Measurements from ENCODE around the gene MID1.

The MID1 gene

GRCh38 chrX:10620121-10620699 lies at the start of gene MID1:
TSS of gene MID1 (minus strand) at chrX:10620585. CDS start at chrX:10567547, 53,038 bp downstream.
- Histone ChIP-seq H3K27ac (ENCODE audit: low read length) (peak within 1 kb of the TSS; percentile 58), H3K27me3 (ENCODE audit: control insufficient read depth in 1 of 2, insufficient read depth in 2 of 2, low read length in 2 of 2) (peaks cover 0 to 2% of the 10 kb centered on the region in 2 donors), H3K9me3 (ENCODE audit: control insufficient read depth in 2 of 2, low read length in 2 of 2) (no peaks in the 10 kb centered on the region), H3K4me3 (ENCODE audit: low read length in 2 of 2) (peak within 1 kb of the TSS; percentile 77 to 86), H3K4me1 (ENCODE audit: control insufficient read depth, insufficient read depth, low read length) (peaks cover 9% of the 10 kb centered on the region), H3K36me3 (ENCODE audit: control insufficient read depth in 2 of 2, insufficient read depth in 2 of 2, low read length in 2 of 2) (no peaks in the 10 kb centered on the region), H3K9ac (ENCODE audit: low read length in 2 of 2) (peak within 1 kb of the TSS; percentile 68 to 77)

DNA sequence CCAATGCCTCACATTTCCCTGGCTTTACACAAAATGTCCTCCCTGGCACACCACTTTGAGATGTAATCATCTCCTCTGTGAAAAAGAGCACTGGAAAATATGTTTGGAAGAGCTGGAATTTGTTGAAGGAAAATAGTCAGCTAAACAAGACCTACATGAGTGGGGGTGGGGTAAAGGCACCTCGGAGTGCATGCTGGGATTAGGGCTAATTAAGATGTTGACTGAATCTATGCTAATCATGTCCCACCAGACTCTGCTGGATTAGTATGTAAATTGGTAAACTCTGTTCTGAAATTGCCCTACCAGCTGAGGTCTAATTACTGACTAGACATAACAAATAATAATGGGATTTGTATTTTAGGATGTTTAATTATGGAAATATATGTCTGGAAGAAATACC lies 46.8 kb upstream of the MID1 start:
- Histone ChIP-seq H3K27ac (ENCODE audit: low read length) (no peak overlapping the region), H3K9ac (ENCODE audit: low read length in 2 of 2) (no peak overlapping the region), H3K36me3 (ENCODE audit: control insufficient read depth in 2 of 2, insufficient read depth in 2 of 2, low read length in 2 of 2) (no peaks in the 10 kb centered on the region), H3K4me1 (ENCODE audit: control insufficient read depth, insufficient read depth, low read length) (no peaks in the 10 kb centered on the region), H3K27me3 (ENCODE audit: control insufficient read depth in 1 of 2, insufficient read depth in 2 of 2, low read length in 2 of 2) (no peaks in the 10 kb centered on the region), H3K4me3 (ENCODE audit: low read length in 2 of 2) (no peak overlapping the region), H3K9me3 (ENCODE audit: control insufficient read depth in 2 of 2, low read length in 2 of 2) (no peaks in the 10 kb centered on the region)

- Histone ChIP-seq H3K9ac (ENCODE audit: low read length in 2 of 2) (no peak overlapping the region), H3K9me3 (ENCODE audit: control insufficient read depth in 2 of 2, low read length in 2 of 2) (no peaks in the 10 kb centered on the region), H3K4me1 (ENCODE audit: control insufficient read depth, insufficient read depth, low read length) (no peaks in the 10 kb centered on the region), H3K27ac (ENCODE audit: low read length) (no peak overlapping the region), H3K4me3 (ENCODE audit: low read length in 2 of 2) (no peak overlapping the region), H3K36me3 (ENCODE audit: control insufficient read depth in 2 of 2, insufficient read depth in 2 of 2, low read length in 2 of 2) (no peaks in the 10 kb centered on the region), H3K27me3 (ENCODE audit: control insufficient read depth in 1 of 2, insufficient read depth in 2 of 2, low read length in 2 of 2) (no peaks in the 10 kb centered on the region)
Observed at GRCh38 chrX:10666102-10666501, 45.7 kb upstream of the MID1 start.

DNA sequence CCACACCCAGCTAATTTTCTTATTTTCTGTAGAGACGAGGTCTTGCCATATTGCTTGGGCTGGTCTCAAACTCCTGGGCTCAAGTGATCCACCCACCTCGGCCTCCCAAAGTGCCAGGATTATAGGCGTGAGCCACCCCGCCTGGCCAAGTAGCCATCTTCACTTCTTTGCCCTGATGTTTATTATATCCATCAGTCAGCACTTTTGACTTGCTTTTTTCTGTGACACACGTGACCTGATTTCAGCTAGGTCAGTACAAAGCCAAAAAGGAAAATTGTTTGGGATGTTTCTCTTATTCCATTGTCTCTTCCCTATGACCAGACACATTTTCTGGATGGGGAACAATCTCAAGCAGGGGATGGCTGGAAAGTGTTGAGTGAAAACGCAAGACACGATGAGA lies 45.3 kb upstream of the MID1 start:
- H3K27me3 ChIP-seq (ENCODE audit: control insufficient read depth in 1 of 2, insufficient read depth in 2 of 2, low read length in 2 of 2): no peaks in the 10 kb centered on the region
- no peak overlapping the region for H3K9ac ChIP-seq (ENCODE audit: low read length in 2 of 2)
- H3K27ac ChIP-seq (ENCODE audit: low read length): no peak overlapping the region
- no peaks in the 10 kb centered on the region for H3K9me3 ChIP-seq (ENCODE audit: control insufficient read depth in 2 of 2, low read length in 2 of 2)
- H3K4me1 ChIP-seq (ENCODE audit: control insufficient read depth, insufficient read depth, low read length): no peaks in the 10 kb centered on the region
- H3K36me3 ChIP-seq (ENCODE audit: control insufficient read depth in 2 of 2, insufficient read depth in 2 of 2, low read length in 2 of 2): no peaks in the 10 kb centered on the region
- no peak overlapping the region for H3K4me3 ChIP-seq (ENCODE audit: low read length in 2 of 2)

GRCh38 chrX:10660171-10660570 lies 39.8 kb upstream of the MID1 start:
- Histone ChIP-seq H3K27me3 (ENCODE audit: control insufficient read depth in 1 of 2, insufficient read depth in 2 of 2, low read length in 2 of 2) (peaks cover 0 to 2% of the 10 kb centered on the region in 2 donors), H3K27ac (ENCODE audit: low read length) (no peak overlapping the region), H3K4me3 (ENCODE audit: low read length in 2 of 2) (no peak overlapping the region), H3K9ac (ENCODE audit: low read length in 2 of 2) (no peak overlapping the region), H3K36me3 (ENCODE audit: control insufficient read depth in 2 of 2, insufficient read depth in 2 of 2, low read length in 2 of 2) (no peaks in the 10 kb centered on the region), H3K9me3 (ENCODE audit: control insufficient read depth in 2 of 2, low read length in 2 of 2) (peaks cover 0 to 3% of the 10 kb centered on the region in 2 donors), H3K4me1 (ENCODE audit: control insufficient read depth, insufficient read depth, low read length) (no peaks in the 10 kb centered on the region)

GRCh38 chrX:10656214-10656613 lies 35.8 kb upstream of the MID1 start:
- H3K4me3 ChIP-seq (ENCODE audit: low read length in 2 of 2): no peak overlapping the region

GRCh38 chrX:10654960-10655359 lies 34.6 kb upstream of the MID1 start:
- H3K9ac ChIP-seq (ENCODE audit: low read length in 2 of 2): no peak overlapping the region
- peaks cover 0 to 3% of the 10 kb centered on the region in 2 donors for H3K9me3 ChIP-seq (ENCODE audit: control insufficient read depth in 2 of 2, low read length in 2 of 2)
- H3K36me3 ChIP-seq (ENCODE audit: control insufficient read depth in 2 of 2, insufficient read depth in 2 of 2, low read length in 2 of 2): no peaks in the 10 kb centered on the region
- H3K27ac ChIP-seq (ENCODE audit: low read length): no peak overlapping the region
- H3K4me3 ChIP-seq (ENCODE audit: low read length in 2 of 2): no peak overlapping the region
- H3K27me3 ChIP-seq (ENCODE audit: control insufficient read depth in 1 of 2, insufficient read depth in 2 of 2, low read length in 2 of 2): peaks cover 0 to 5% of the 10 kb centered on the region in 2 donors
- no peaks in the 10 kb centered on the region for H3K4me1 ChIP-seq (ENCODE audit: control insufficient read depth, insufficient read depth, low read length)

More at GRCh38 chrX:10656214-10656613, 35.8 kb upstream of the MID1 start:
- Histone ChIP-seq H3K36me3 (ENCODE audit: control insufficient read depth in 2 of 2, insufficient read depth in 2 of 2, low read length in 2 of 2) (no peaks in the 10 kb centered on the region), H3K9me3 (ENCODE audit: control insufficient read depth in 2 of 2, low read length in 2 of 2) (peaks cover 0 to 3% of the 10 kb centered on the region in 2 donors), H3K27ac (ENCODE audit: low read length) (no peak overlapping the region), H3K9ac (ENCODE audit: low read length in 2 of 2) (no peak overlapping the region), H3K27me3 (ENCODE audit: control insufficient read depth in 1 of 2, insufficient read depth in 2 of 2, low read length in 2 of 2) (peaks cover 0 to 5% of the 10 kb centered on the region in 2 donors), H3K4me1 (ENCODE audit: control insufficient read depth, insufficient read depth, low read length) (no peaks in the 10 kb centered on the region)

DNA sequence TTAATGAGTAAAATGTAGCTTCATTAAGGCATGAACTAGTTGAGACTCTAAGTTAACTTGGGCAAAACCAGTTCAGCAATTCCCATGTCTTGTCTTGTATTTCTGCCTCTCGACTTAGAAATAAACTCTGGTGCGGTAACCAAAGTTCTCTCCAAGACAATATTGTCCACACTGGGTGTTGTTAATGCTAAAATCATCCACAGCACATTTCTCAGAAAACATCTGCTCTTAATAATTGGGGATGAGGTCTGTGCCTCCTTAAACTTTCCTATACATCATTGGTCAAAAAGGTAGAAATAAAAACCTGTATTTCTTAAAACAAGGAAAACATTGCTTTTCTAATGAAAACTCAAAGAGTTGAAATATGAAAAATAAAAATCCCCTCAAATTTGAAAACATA lies 32.9 kb upstream of the MID1 start:
- Histone ChIP-seq H3K27ac (ENCODE audit: low read length) (no peak overlapping the region), H3K9me3 (ENCODE audit: control insufficient read depth in 2 of 2, low read length in 2 of 2) (peaks cover 0 to 3% of the 10 kb centered on the region in 2 donors), H3K36me3 (ENCODE audit: control insufficient read depth in 2 of 2, insufficient read depth in 2 of 2, low read length in 2 of 2) (no peaks in the 10 kb centered on the region), H3K4me1 (ENCODE audit: control insufficient read depth, insufficient read depth, low read length) (no peaks in the 10 kb centered on the region), H3K4me3 (ENCODE audit: low read length in 2 of 2) (no peak overlapping the region), H3K27me3 (ENCODE audit: control insufficient read depth in 1 of 2, insufficient read depth in 2 of 2, low read length in 2 of 2) (peaks cover 0 to 5% of the 10 kb centered on the region in 2 donors), H3K9ac (ENCODE audit: low read length in 2 of 2) (no peak overlapping the region)

DNA sequence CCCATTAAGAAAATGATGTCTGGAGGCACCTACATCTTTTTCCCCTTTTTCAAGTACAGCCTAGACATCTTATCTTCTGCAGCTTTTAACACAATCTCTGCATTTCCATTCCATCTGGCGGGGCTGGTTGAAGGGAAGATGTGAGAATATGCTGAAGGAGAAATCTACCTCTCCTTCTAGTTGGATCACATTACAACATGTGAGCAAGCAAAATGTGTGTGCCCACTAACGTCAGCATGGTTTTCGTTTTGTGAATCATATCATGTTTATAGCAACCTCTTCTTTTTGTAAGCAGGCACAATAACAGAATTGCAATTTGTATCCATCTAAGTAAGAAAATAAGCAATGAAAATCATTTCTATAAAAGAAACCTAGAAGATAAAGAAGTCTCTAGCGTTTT lies 28.9 kb upstream of the MID1 start:
- H3K27ac ChIP-seq (ENCODE audit: low read length): no peak overlapping the region
- peaks cover 0 to 3% of the 10 kb centered on the region in 2 donors for H3K27me3 ChIP-seq (ENCODE audit: control insufficient read depth in 1 of 2, insufficient read depth in 2 of 2, low read length in 2 of 2)
- H3K4me1 ChIP-seq (ENCODE audit: control insufficient read depth, insufficient read depth, low read length): no peaks in the 10 kb centered on the region
- H3K9ac ChIP-seq (ENCODE audit: low read length in 2 of 2): no peak overlapping the region
- no peaks in the 10 kb centered on the region for H3K9me3 ChIP-seq (ENCODE audit: control insufficient read depth in 2 of 2, low read length in 2 of 2)
- no peak overlapping the region for H3K4me3 ChIP-seq (ENCODE audit: low read length in 2 of 2)
- H3K36me3 ChIP-seq (ENCODE audit: control insufficient read depth in 2 of 2, insufficient read depth in 2 of 2, low read length in 2 of 2): no peaks in the 10 kb centered on the region

- H3K4me1 ChIP-seq (ENCODE audit: control insufficient read depth, insufficient read depth, low read length): no peaks in the 10 kb centered on the region
- no peaks in the 10 kb centered on the region for H3K36me3 ChIP-seq (ENCODE audit: control insufficient read depth in 2 of 2, insufficient read depth in 2 of 2, low read length in 2 of 2)
- no peak overlapping the region for H3K4me3 ChIP-seq (ENCODE audit: low read length in 2 of 2)
- no peak overlapping the region for H3K27ac ChIP-seq (ENCODE audit: low read length)
- no peaks in the 10 kb centered on the region for H3K9me3 ChIP-seq (ENCODE audit: control insufficient read depth in 2 of 2, low read length in 2 of 2)
- peaks cover 0 to 3% of the 10 kb centered on the region in 2 donors for H3K27me3 ChIP-seq (ENCODE audit: control insufficient read depth in 1 of 2, insufficient read depth in 2 of 2, low read length in 2 of 2)
- no peak overlapping the region for H3K9ac ChIP-seq (ENCODE audit: low read length in 2 of 2)
Observed at GRCh38 chrX:10648614-10649013, 28.2 kb upstream of the MID1 start.

DNA sequence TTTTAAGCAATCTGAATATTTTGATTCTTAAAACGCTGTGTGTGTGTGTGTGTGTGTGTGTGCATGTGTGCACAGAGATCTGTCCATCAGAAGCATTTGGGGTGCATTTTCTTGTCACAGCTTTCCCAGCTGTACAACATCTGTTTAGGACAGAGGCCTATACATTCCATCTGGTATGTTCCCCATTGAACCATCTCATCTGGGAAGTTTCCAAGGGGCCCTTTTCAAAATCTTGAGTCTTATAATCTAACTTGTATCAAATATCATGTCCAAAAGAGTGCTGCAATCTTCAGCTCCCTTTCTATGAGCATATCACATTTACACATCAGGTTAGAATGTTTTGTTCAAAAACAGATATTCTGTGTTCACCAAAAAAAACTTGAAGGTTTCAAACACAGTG lies 16.5 kb upstream of the MID1 start:
- Histone ChIP-seq H3K9me3 (ENCODE audit: control insufficient read depth in 2 of 2, low read length in 2 of 2) (no peaks in the 10 kb centered on the region), H3K4me1 (ENCODE audit: control insufficient read depth, insufficient read depth, low read length) (no peaks in the 10 kb centered on the region), H3K36me3 (ENCODE audit: control insufficient read depth in 2 of 2, insufficient read depth in 2 of 2, low read length in 2 of 2) (no peaks in the 10 kb centered on the region), H3K9ac (ENCODE audit: low read length in 2 of 2) (no peak overlapping the region), H3K27ac (ENCODE audit: low read length) (no peak overlapping the region), H3K27me3 (ENCODE audit: control insufficient read depth in 1 of 2, insufficient read depth in 2 of 2, low read length in 2 of 2) (no peaks in the 10 kb centered on the region), H3K4me3 (ENCODE audit: low read length in 2 of 2) (no peak overlapping the region)
